Stimulated activated CD4-positive, alpha-beta T cell treated with anti-CD3 and anti-CD28 coated beads, TNF-alpha, amount 100 ng/mL, for 1 hour (primary cell): Measurements from ENCODE around the gene ZG16B.

Source experiments
- DNase-seq, 3 donors: peaks; one replicate each; pipeline ENCODE4 v3.0.0-alpha.2; 2020; ENCODE audit warnings: low read depth in 3 of 3, low spot score in 1 of 3

ZG16B gene

GRCh38 chr16:2865651-2866050 lies 35.5 kb downstream of the ZG16B start:
- no peak for DNase-seq

DNA sequence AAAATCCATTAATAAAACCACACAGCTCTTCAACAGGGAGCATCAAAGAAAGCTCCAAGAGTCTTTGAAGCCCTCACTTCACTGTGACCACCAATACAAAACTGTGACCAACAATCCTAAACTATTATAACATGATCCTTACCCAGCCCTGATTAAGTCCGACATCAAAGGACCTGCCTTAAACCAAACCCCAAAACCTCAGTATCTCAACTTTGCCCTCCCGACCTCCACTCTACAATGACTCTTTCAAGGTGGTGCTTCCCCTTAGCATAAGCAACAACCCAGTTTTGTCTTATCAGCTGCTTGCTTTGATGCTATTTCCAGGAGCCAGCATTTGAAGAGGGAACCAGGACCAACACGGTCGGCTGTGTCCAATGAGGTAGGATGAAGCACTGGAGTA lies 36.3 kb downstream of the ZG16B start:
- DNase-seq = no peak

GRCh38 chr16:2867661-2867986 lies 37.5 kb downstream of the ZG16B start:
- no peak for DNase-seq

GRCh38 chr16:2867987-2868789 lies 38.1 kb downstream of the ZG16B start:
- peak; percentile 77 to 95 (median 88) for DNase-seq

DNA sequence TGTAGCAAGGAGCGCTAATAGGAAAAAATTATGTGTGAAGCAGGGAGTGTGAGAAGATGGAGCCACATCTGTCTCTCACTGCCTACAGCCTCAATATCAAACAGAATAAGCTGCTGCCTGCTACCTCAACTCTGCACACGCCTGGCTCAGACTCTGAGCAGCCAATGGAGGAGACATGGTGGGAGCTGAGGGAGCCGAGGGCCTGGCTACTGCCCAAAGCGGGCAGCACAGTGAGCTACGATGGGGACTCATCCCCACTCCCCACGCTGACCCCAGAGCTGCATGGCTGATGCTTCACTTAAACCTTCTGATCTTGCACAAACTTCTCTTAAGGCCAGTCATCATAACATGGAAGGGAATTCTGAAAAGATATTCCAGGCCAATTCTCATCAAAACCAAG lies 41.8 kb downstream of the ZG16B start:
- no peak for DNase-seq

- DNase-seq = no peak
Measured at GRCh38 chr16:2874032-2874911, 44.2 kb downstream of the ZG16B start.

DNA sequence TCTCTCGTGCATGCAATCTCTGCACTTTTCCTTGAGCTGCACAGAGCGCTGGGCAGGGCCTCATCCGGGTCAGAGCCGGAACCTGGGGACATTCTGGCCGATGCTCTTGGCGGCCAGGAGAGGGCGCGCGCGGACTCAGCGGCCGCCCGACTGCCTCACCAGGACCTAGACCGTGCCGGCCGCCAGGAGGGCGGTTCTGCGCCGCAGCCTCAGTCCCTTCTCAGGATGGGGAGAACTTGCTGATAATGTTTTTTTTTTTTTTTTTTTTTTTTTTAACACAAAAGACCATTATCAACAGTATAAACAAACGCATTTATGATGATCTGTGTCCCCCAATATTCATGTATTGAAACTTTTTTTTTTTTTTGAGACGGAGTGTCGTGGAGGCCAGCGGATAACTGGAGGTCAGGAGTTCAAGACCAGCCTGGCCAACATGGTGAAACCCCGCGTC lies 44.8 kb downstream of the ZG16B start:
- peak; percentile 15 to 49 (median 29) for DNase-seq

DNA sequence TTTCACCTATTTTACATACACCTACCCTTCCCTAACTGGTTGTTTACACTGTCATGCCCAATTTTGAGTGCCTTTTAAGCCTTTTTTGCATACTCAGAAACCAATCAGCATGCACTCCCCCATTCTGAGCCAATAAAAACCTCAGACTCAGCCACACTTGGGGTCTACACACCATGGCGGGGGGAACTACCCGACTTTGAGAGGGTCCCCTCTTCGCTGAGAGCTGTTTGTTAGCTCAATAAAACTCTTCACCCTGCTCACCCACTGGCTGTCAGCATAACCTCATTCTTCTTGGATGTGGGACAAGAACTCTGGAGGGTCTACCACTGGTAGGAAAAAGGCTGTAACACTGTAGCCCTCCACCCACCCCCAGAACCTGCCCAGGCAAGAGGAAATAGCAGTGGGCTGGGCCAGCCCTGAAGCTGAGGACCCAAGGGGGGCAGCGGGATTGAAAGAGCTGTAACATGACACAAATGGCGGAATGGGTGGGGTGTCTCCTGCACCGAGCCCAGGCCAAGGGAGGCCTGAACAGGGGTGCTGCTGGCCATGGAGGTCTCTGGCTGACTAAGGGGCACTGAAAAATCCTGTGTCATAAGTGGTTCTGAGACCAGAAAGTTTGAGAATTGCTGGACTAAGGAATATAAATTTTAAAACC lies 49.9 kb downstream of the ZG16B start:
- DNase-seq = no peak
